Stimulated activated CD4-positive, alpha-beta T cell treated with anti-CD3 and anti-CD28 coated beads, Interleukin-15, amount 100 ng/mL, for 24 hours (primary cell): Measurements from ENCODE around the gene TAS2R60.
A peak's percentile ranks its signal among the peaks of the same experiment; 100 is the strongest.
"Not testable (repeated sequence)": the region's sequence is repeated elsewhere in the genome, so short reads cannot be mapped to it uniquely, and the experiment has no call there.

Source experiments
- DNase-seq: peaks from one replicate; pipeline ENCODE4 v3.0.0-alpha.2; 2020

Gene TAS2R60, protein sequence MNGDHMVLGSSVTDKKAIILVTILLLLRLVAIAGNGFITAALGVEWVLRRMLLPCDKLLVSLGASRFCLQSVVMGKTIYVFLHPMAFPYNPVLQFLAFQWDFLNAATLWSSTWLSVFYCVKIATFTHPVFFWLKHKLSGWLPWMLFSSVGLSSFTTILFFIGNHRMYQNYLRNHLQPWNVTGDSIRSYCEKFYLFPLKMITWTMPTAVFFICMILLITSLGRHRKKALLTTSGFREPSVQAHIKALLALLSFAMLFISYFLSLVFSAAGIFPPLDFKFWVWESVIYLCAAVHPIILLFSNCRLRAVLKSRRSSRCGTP

DNA sequence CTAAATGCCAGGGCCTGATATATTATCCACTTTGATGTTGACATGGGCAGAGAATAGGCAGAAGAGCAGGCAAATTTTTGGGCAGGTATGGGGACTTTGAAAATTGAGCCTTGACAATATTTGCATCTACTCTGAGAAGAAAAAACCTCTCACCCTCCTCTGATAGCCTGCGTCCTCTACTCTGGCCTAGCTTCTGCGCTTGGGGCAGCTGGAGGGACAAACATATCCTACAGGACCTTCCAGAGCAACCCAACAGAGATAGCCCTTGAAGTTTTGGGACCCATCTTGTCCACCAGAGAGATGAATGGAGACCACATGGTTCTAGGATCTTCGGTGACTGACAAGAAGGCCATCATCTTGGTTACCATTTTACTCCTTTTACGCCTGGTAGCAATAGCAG, at the start of gene TAS2R60:
TAS2R60 (plus strand) TSS at position 301 of the 400 bp plus-strand sequence; CDS start at position 301, 0 bp downstream.
- no peak for DNase-seq

DNA sequence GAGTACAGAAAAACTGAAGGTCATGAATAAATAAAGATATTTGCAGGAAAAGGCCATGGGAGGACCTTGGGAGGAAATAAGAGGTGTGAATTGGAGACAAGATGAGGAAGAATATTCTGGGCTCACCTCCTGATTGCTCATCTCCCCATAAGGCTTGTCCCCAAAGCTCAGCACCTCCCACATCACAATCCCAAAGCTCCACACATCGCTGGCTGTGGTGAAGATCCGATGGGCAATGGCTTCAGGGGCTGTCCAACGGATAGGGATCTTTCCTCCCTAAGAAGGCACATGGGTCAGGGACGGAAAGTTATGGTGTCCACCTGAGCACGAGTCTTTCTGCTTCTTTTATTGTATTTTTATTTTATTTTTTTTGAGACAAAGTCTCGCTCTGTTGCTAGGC, 49.2 kb upstream of the TAS2R60 start:
- DNase-seq = no peak

DNA sequence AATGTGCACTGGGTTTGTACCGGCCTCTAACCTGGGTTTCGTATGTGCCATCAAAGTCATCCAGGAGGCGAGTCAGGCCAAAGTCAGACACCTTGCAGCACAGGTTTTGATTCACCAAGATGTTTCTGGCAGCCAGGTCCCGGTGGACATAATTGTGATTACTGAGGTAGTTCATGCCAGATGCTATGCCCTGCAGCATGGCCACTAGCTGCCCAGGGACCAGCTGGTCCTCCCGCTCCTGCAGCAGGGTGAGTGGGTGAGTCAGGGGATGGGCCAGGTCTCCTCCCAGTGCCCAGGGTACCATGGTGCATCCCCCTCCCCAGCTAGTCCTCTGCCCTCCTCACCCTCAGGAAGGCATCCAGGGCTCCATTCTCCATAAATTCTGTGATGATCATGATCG, 48.5 kb upstream of the TAS2R60 start:
- DNase-seq = no peak

GRCh38 chr7:143395187-143396149, 47.8 kb upstream of the TAS2R60 start:
- no peak for DNase-seq

- DNase-seq = no peak
These were observed 47.1 kb upstream of the TAS2R60 start for GRCh38 chr7:143396182-143396581.

GRCh38 chr7:143396625-143397556, 46.4 kb upstream of the TAS2R60 start:
- no peak for DNase-seq

DNA sequence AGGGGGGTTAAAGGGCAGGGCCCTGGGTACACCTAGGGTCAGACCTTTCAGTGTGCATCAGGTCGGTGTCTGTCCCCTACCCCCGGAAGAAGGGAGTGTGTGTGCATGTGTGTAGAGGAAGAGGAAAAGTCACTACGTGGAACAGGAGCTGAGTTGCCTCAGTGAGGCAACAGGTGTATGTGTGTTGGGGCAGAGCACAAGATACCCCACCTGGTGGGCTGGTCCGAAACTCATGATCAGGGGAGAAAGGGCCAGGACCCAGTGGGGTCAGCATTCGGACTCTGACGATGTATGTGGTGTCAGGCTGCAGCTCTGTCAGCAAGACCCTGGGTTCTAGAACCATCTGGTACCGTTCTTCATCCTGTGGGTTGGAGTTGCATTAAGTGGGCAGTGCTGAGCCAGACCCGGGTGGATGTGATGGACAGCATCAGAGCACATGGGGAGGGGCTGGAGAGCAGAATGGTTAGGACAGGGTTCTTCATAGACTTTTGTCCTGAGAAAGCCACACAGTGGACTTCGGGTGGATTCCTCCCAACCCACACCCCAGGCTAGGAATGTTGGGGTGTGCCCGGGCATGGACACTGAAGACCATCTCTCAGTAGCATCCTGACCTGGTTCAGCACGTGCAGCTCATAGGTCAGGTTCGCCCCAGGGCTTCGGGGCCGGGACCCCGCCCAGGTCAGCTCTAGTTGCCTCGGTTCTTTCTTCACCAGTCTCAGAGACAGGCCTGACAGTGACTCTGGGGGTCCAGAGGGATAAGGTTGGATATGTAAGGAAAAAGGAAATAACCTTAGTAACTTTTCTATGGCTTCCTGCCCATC, 45.3 kb upstream of the TAS2R60 start:
- no peak for DNase-seq

DNA sequence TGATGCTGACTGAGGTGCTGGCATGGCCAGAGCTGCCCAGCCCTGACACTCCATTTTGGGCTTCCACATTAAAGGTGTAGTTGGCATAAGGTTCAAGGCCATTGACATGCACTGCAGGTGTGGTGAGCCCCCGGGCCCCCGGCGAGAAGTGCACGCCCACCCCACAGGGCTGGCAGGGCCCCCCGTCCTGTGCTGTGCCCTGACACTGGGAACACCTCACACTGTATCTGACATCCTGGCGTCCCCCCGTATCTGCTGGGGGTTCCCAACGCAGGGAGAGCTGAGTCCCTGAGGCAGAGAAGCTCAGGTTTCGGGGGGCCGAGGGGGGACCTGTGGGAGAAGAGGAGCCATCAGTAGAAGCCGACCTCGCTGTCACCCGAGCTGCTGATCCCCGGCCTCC, 44.6 kb upstream of the TAS2R60 start:
- DNase-seq = no peak

DNA sequence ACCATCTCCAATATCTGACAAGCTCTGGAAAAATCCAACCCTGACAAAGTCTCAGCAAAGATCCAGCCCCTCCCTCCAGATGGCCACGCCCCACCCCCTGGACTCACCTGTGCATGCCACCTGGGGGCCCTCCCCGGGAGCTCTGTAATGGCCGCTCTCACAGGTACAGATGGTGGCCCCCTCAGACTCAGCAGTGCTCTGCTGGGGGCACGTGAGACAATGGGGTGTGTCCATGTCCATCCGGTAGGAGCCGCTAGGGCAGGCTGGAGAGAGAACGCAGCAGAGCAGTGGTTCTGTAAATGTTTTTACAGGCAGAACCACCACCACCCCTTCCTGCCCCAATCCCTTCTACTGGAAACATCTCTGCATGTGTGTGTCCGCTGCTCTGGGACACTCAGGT, 44.1 kb upstream of the TAS2R60 start:
- no peak for DNase-seq

- no peak for DNase-seq
These were observed 43.6 kb upstream of the TAS2R60 start for GRCh38 chr7:143399642-143400041.

DNA sequence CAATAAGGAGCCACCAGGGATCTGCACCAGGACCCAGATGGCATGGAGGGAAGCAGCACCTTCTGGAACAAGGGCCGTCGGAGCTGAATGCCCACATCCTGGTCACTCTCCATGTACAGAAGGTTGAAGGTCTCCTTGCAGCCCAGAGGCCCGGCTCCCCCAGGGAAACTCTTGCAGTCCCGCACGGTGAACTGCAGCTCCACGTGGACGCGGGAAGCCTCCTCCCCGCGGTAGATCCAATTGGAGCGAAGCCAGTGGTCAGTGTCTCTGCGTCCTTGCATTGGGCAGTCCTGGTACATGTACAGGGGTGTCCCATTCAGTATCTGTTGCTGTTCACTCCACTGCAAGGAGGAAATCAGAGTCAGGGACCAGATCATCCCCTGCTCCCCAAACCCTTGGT, 42.0 kb upstream of the TAS2R60 start:
- DNase-seq = no peak

DNA sequence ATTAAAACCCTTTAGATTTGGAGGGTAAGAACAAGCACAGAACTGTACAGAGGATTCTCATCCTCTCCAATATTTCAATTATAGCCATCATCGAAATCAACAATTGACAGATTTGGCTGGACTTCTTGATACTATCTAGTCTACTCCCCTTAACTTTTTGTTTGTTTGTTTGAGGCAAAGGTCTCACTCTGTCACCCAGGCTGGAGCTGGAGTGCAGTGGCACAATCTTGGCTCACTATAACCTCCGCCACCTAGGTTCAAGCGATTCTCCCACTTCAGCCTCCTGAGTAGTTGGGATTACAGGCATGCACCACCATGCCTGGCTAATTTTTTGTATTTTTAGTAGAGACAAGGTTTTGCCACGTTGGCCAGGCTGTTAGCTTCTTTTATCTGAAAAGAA, 41.0 kb upstream of the TAS2R60 start:
- not testable (repeated sequence) for DNase-seq

GRCh38 chr7:143405173-143406001, 37.9 kb upstream of the TAS2R60 start:
- DNase-seq = no peak

- DNase-seq = no peak
These were observed 37.3 kb upstream of the TAS2R60 start for GRCh38 chr7:143406002-143406357.

- peak; percentile 49 for DNase-seq
These were observed 35.7 kb upstream of the TAS2R60 start for GRCh38 chr7:143407287-143408251.

DNA sequence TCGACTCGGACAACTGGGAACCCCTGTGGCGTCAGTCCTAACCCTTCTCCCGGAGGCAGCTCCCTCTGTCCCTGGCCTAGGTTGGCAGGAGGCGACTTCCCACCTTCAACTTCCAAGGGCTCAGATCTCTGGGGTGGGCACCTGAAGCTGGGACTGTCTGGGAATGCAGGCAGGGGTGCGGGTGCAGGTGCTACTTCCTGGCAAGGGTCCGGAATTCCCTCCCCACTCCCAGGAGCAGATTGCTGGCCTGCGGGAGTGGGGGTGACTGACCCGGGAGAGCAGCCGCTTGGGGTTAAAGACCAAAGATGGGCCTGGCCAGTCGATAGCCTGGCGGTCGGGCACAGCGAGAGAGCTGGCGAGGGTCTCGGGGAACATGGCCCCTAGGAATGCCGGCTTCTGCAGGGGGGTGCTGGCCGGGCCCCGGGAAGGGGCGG, 35.0 kb upstream of the TAS2R60 start:
- no peak for DNase-seq

DNA sequence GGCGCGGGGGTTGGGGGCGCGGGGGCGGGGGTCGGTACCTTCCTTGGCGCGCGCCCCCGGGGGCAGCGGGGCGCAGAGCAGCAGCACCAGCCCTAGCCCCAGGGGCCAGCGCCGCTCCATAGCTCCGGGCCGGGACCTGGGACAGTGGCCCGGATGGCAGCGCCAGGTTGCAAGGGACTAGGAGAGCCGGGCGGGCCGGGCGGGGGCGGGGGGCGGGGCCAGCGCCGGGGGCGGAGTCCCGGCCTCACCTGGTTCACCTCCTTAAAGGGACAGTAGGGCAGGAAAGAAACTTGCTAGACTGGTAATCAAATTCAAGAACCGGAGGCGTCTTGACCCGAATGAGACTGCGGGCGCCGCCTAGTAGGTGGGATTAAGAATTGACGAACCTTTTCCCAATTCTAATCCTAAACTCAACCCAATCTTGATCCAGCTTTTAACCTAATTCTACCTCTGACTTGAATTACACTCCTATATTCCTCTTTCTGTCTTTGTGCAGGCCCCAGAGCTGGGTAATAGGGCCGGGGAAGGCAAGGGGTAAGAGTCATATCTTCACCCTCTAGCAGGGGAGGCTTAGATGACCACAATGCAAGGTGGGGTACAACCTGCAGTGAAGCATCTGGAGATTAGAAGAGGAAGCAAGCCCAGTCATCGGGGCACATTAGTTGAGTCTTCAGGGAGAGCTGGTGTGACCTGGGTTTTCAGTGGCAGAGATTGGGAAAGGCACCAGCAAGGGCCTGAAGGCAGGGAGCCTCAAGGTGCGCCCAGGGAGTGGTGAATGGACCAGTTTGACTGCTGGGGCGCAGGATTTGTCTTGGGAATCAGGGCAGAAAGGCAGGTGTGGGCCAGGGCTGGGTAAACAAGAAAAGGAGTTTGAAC, 34.3 kb upstream of the TAS2R60 start, which contains the start of gene EPHA1:
EPHA1 (minus strand) TSS at position 171 of the 876 bp plus-strand sequence; CDS start at position 120, 51 bp downstream.
- peak; percentile 61 for DNase-seq

DNA sequence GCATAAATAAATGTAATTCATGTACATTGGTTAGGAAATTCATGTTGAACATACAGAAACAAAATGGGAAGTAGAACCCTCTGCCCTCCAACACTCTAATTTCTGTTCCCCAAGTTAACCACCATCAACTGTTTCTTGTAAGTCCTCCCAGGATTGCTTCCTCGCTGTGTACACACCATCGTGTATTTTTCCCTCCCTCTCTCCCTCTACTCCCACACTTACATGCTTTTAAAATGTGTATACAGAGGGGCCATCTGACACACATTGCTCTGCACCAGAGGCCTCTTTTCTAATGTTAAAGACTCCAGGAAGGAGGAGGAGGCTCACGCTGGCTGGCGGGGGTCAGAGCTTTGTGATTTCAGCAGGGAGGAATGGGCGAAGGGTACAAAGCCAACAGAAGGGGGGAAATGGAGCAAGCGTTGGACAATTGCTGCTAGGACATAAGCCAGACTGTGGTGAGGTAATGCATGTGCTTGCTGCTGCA, 32.7 kb upstream of the TAS2R60 start:
- no peak for DNase-seq
